Smooth muscle cell of the brain vasculature (primary cell): ENCODE results near the gene POR.
"Not testable (repeated sequence)": the region's sequence is repeated elsewhere in the genome, so short reads cannot be mapped to it uniquely, and the experiment has no call there.

Experiments
- DNase-seq: peaks from one replicate; pipeline ENCODE4 v3.0.0-alpha.2; 2012; ENCODE audit warnings: low read depth, low spot score

The POR gene

DNA sequence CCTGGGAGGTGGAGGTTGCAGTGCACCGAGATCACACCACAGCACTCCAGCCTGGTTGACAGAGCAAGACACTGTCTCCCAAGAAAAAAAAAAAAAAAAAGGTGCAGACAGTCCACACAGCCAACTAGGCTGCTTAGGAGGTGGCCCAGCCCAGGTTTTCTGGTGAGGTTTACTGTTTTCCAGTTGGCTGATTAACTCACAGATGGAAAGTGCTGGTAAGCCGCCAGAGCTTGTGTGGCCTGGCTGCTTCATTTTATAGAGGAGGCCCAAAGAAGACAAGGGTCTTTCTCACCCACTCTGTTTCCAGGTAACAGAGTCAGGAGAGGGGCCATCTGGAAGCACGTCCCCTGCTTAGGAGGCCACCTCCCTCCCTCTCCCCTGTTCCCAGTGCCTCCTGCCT is 29.9 kb upstream of the POR start:
- no peak for DNase-seq

DNA sequence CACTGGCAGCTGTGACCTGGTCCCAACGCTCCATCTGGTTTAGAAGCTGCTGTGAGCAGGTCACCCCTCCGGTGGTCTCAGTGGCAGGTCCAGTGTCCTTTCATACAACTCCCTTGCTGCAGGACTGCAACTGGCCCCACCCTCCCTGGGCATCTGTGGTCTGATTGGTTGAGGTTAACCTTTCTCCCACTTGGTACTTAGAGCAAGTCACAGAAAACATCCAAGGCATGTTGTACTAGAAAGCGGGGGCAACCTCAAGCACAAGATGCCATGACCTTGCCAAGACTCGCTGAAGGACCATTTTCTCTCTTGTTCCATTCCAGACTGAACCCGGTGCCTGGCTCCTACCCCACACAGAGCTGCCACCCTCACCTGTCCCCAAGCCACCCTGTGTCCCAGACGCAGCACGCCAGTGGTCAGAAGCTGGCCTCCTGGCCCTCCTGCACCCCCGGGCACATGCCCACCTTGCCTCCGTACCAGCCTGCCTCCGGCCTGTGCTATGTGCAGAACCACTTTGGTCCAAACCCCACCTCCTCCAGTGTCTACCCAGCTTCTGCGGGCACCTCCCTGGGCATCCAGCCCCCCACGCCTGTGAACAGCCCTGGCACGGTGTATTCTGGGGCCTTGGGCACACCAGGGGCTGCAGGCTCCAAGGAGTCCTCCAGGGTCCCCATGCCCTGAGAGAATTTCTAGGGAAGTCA is 27.1 kb upstream of the POR start:
- no peak for DNase-seq

DNA sequence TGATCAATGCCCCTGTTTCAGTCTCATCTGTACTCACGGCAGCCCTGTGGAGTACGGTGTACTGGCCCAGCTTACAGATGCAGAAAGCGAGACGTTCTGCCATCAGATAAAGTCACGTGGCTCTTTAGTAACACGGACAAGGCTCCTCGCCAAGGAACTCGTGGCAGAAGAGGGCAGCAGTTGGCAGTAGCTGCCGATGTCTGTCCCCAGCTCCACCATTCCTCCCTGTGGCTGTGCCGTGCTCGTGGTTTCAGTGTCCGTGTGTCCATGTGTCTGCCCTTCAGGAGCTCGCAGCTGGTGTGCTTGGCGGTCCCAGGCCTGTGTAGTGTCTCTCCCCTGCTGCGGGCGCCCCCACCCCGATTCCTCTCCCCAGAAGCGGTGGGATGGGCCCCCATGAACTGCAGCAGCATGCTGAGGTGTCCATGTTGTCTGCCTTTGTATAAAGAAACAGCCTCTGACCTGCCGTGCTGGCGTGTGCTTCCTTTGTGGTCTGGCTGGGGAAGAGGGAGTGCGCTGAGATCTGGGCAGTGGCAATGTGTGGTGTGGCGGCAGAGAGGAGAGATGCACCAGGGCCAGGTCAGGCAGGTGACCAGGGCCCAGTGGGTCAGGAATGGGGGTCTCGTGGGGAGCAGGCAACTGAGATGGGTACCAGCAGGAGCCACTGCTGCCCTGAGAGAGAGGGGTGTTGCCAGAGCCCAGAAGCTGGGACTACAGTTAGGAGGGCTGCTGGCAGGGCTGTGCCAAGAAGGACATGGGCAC is 26.3 kb upstream of the POR start:
- DNase-seq, result no peak

DNA sequence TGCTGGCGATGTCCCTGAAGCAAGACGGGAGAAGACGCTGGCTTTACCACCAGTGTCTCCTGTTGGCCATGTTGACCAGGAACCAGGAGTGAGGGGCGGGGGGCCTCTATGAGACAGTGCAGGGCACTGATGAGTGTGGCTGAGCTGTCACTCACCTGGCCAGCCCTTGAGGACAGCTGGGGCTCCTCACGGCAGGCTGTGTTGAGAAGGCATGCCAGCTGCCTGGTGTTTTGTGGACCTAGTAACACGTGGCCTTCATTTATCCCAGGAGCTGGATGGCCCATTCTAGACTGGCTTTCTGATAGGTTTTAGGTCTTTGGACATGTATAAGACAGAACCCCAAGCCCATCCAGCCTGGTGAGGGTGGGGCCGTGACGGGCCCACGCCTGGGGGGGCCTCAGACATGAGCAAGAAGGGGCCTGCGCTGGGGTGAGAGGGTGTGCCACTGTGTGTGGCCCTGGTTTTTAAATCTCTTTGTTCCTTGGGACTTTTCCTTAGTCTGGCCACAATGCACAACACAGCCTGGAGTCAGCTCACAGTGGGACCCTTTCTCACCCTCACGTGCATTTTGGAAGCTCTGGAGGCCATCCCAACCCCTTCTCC is 25.6 kb upstream of the POR start:
- DNase-seq, result no peak

DNA sequence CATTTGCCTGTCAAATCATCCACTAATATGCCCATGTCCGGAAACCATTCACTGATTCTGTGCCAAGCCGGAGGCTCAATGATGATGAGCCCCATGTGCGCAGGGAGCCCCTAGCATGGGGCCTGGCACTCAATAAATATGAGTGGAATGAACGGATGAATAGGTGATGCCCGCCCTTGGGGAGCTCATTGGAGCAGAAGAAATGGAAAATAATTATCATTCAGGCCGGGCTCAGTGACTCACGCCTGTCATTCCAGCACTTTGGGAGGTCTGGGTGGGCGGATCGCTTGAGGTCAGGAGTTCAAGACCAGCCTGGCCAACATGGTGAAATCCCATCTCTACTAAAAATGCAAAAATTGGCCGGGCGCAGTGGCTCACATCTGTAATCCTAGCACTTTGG is 25.1 kb upstream of the POR start:
- DNase-seq, result no peak

DNA sequence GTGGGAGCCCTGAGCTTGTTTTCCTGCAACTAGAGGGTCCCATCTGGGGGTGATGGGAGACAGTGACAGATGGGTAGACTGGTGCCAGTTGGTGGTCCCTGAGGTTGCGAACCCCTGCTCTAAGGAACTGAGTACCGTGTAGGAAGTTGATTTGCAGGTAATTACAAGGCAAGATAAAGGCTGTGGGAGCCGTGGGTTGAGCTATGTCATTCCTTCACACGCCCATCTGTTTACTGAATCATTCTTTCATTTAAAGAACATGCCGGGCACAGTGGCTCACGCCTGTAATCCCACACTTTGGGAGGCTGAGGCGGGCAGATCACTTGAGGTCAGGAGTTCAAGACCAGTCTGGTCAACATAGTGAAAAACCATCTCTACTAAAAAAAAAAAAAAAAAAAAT is 23.7 kb upstream of the POR start:
- not testable (repeated sequence) for DNase-seq

DNA sequence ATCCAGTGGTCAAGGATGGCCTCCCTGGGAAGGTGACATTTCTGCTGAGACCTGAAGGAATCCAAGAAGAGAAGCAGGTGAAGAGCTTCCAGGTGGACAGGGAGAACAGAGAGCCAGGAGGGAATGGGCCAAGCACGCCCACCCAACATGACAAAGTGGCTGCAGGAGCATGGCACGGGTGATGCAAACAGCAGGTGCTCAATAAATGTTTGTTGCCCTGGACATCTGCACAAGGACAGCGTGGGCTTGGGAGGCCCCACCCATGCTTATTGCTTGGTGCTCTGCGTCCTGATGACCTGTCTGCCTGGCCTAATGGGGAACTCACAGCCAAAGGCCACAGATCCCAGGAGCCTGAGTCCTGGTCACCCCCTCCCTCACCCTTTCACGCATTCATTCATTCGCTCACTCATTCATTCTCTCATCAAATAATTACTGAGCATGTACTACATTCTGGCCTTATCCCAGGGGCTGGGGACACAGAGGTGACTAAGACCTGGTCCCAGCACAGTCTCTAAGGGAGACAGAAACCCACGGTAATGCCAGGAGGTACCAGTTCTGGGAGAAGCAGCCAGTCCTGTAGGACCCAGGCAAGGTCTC is 23.0 kb upstream of the POR start:
- DNase-seq, result no peak

DNA sequence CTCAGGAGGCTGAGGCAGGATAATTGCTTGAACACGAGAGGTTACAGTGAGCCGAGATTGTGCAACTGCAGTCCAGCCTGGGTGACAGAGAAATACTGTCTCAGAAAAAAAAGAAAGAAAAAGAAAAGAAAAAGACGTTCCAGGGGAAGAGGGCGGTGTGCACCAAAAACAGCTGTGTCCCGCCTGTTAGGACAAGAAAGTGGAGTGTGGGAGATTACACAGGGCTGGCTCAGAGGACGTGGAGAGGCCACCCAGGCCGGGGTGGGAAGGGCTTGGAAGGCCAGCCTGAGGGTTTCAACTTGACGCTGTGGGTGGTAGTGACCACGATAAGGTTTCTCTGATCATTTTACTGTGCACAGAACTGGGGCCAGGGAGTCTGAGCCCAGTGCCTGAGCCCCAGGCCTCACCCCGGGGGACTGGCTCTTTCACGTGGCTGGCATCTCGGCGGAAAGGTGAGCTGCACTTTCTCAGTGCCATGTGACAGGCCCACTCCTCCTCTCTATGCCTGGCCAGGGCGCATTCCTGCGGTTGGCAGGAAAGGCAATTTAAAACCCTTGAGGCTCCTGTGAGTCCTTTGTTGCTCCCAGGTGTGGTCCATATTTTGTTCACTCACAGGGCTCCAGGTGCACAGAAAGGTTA is 22.2 kb upstream of the POR start:
- no peak for DNase-seq

DNA sequence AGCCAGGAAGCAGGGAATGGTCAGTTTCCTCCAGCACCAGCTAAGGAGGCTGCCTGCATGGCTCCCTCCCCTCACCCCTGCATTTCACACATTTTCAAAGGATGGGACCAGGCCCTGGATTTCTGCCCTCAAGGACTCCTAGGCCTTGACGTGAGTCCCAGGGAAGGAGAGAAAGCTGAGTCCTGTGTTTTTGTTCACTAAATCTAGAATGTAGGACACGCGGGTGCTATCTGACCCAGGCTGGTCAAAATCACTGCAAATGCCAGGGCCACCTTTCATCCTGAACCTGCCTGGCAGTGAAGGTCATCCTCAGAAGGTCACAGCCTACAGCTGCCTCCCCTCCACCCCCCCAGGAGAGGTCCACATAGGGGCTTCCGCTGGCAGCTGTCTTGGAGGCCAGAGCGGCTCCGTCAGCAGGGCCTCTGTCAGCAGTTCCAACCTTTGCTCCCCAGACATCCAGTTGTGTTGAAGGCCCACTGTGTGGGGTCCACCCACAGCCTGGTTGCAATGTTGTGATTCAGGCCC is 18.1 kb upstream of the POR start:
- DNase-seq, result no peak

DNA sequence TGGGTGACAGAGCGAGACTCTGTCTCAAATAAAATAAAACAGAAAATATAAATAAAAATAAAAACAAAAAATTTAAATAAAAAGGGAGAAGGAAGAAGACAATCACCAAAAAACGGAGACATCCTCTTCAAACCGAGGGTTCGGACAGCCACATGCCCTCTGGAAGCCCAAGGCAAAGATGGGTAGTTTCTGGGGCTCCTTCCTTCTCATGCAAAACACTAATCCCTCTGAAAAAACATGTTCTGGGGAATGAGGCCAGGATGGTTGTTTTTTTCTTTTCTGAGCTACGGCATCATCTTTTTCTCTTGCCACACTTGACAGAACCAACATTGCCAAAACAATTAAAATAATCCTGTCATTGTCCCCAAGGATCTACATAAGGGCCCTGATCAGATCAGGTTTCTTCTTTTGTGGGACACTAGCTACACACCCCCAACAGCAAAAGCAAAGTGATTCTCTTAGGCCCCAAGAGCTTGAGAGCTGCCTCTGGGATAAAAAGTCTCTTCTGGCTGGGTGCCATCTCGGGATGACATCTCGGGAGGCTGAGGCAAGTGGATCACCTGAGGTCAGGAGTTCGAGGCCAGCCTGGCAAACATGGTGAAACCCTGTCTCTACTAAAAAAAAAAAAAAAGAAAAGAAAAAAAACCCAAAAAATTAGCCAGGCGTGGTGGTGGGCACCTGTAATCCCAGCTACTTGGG is 14.2 kb upstream of the POR start:
- no peak for DNase-seq

DNA sequence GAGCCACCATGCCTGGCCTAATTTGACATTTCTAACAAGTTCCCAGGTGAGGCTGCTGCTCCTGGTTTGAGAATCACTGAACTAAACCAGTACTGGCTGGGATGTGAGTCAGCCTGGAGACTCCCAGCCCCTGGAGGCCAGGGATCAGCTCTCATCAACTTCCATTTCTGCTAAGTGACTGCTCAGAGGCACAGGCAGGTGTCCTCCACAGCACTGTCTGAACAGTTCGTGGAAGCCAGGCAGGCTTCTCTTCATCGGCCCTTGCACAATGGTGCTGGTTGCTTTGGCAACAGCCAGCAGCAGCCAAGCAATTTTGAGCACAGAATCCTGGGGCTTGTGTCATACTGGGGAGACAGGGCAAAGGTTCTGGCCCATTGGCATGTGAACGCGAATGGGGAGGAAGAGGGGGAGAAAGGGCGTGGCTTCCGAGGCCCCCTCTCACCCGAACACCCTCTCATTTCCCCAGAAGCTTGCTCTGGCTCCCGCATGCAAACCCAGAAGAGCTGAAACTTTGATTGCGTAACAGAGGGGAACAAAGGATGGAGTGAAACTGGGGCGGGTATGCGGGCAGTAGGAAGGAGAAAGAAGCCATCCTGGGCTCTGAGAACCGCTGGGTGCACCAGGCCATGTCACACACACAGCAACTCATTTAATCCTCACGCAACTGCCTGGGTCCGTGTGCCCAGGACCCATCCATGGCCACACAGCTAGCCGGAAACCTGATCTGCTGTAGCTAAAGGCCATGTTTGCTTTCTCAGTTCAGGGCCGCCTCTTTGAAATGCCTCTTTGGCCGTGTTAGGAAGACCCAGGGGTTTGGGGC is 9.0 kb upstream of the POR start:
- DNase-seq, result no peak

DNA sequence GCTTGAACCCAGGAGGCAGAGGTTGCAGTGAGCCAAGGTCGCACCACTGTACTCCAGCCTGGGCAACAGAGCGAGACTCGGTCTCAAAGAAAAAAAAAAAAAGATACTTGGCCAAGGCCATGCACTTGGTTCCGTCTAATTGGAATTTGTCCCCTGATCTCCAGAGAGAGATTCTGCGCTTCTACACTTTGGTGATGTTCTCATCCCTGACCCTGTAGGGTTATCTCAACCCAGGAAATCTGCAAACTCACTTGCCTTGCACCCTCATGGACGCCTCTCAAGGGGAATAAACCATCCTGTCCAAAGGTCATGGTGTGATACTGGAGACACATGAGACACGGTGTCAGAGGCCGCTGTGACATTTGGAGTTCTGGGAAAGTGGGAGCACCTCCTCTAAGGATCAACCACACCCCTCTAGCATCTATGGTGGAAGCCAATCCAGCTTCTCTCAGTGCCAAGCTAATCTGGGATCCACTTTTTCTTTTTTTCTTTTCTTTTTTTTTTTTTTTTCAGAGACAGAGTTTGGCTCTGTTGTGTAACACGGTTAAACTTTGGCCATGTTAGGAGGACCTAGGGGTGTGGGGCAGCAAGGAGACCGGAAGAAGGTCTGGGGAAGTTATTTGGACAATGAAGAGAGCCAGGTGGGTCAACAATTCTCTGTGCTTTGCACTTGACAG is 7.8 kb upstream of the POR start:
- no peak for DNase-seq

DNA sequence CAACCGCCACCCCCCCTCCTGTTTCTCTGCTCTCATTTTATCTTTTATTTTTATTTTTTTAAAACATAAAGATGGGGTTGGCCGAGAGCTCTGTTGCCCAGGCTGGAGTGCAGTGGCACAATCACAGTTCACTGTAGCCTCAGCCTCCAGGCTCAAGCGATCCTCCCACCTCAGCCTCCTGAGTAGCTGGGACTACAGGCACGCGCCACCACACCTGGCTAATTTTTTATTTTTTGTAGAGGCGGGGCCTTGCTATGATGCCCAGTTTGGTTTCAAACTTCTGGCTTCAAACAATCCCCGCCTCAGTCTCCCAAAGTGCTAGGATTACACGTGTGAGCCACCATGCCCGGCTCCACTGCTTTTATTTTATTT is 7.3 kb upstream of the POR start:
- DNase-seq, result not testable (repeated sequence)

DNA sequence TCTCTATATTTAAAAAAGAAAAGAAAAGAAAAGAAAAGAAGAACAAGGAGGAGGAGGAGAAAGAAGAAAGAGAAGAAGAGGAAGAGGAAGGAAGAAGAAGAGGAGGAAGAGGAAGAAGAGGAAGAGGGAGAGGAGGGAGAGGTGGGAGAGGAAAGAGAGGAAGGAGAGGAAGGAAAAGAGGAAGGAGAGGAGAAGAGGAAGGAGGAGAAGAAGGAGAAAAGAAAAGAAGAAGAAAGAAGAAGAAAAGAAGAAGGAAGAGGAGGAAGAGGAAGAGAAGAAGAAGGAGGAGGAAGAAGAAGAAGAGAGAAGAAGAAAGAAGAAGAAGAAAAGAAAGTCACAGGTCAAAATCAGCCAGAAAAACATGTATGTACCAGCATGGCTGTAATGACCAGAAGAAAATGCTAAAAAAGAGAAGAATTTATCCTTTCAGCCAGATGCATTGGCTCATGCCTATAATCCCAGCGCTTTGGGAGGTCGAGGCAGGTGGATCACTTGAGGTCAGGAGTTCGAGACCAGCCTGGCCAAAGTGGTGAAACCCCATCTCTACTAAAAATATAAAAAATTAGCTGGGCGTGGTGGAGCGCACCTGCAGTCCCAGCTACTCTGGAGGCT is 5.3 kb upstream of the POR start:
- DNase-seq, result no peak

DNA sequence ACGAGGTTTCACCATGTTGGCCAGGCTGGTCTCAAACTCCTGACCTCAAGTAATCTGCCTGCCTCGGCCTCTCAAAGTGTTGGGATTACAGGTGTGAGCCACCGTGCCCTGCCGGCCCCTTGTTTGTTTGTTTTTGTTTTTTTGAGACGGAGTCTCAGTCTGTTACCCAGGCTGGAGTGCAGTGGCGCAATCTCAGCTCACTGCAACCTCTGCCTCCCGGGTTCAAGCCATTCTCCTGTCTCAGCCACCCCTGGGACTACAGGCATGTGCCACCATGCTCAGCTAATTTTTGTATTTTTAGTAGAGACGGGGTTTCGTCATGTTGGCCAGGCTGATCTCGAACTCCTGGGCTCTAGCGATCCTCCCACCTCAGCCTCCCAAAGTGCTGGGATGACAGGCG is 3.8 kb upstream of the POR start:
- DNase-seq, result not testable (repeated sequence)

DNA sequence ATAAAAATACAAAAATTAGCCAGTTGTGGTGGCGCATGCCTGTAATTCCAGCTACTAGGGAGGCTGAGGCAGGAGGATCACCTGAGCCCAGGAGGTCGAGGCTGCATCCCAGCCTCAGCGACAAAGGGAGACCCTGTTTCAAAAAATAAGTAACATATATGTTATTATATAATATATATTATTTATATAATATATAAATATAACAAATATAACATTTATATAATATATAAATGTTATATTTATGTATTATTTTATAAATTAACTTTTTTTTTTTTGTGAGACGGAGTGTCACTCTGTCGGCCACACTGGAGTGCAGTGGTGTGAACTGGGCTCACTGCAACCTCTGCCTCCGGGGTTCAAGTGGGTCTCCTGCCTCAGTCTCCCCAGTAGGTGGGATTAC is 1.5 kb upstream of the POR start:
- no peak for DNase-seq

DNA sequence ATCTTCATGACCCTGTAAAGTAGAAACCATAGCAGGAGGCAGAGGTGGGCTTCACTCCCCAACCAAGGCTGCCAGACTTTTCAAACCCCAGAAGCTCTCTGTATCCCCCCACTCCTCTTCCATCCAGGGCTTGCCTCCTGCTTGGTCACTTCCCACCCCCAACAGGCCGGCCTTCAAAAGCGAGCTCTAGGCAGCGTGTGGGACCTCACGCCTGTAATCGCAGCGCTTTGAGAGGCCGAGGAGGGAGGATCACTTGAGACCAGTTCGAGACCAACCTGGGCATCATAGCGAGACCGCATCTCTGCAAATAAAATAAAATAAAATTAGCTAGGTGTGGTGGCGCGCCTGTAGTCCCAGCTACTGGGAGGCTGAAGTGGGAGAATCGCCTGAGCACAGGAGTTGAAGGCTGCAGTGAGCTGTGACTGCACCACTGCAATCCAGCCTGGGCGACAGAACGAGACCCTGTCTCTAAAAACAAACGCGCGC is 743 bp upstream of the POR start:
- DNase-seq, result no peak

DNA sequence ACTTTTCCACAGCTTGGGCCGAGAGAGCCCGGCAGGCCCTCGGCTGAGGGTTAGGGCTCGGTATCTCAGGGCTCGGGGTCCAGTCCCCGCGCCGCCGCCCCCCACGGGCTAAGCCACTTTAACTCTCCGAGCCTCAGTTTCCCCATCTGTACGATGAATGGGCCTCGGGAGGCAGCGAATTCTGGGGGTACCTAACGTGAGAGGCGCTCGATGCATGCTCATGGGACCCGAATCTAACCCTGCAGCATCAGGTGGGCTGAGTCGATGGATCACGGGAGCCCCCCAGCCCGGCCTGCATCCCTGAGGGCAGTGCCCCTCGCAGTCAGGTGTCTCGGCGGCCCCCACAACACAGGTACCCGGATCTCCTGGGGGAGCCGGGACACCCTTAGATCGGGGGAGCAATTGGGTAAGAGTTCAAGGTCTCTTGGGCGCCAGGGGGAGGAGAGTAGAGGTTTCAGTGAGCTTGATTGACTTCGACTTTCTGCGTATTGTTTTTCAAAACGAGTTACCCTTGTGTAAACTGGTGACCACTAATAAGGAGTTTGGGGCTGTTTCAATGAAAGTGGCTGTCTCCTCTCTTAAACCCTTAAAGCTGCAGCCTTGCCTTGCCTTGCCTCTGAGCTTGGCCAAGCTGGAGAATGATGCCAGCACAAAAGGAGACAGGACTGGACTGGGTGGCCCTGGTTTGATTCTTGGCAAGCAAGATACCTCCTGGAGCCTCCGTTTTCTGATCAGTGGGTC is 631 bp downstream of the POR start:
- no peak for DNase-seq

DNA sequence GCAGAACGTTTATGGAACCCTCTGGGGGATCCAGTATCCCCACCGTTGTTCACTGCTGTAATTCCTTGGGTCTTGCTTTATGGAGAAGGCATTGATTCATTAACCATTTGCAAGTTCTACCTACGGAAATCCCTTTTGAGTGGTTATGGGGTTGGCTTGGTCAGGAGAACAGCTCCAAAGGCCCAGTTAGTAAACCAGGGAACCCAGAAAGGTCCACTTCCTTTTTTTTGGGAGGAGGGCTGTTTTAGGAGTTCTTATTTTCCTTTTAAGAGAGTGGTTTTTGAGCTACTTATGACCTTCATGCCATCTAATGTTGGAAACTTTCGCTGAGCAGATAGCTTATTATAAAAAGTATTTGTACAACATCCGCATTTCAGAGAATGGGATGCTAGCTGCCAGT is 1.3 kb downstream of the POR start:
- DNase-seq, result no peak
